ENCODE measurements around the gene KCNH8. TPM values are rescaled to one million over a fixed set of nuclear protein-coding genes. Genes with fewer than 3 reads are reported as not detected.
A peak's percentile ranks its signal among the peaks of the same experiment; 100 is the strongest.

KCNH8 gene
- total RNA-seq, 1 experiment from 2014 or later = 0.26 TPM

GRCh38 chr3:19155375-19155774 is 7.1 kb downstream of the KCNH8 start:
- peak; percentile 6 for DNase-seq (ENCODE audit: low read depth, low spot score)
- in situ Hi-C loops (cut with HindIII; ENCODE audit: low pct_unique_long_range_greater_than_20kb, low sequenced_read_pairs) = no loop called here

GRCh38 chr3:19159966-19160635 is 11.8 kb downstream of the KCNH8 start:
- DNase-seq (ENCODE audit: low read depth, low spot score) = no peak
- in situ Hi-C loops (cut with HindIII; ENCODE audit: low pct_unique_long_range_greater_than_20kb, low sequenced_read_pairs) = no loop called here

- in situ Hi-C loops (cut with HindIII; ENCODE audit: low pct_unique_long_range_greater_than_20kb, low sequenced_read_pairs) = no loop called here
- DNase-seq (ENCODE audit: low read depth, low spot score) = peak; percentile 15
Observed at GRCh38 chr3:19165654-19166053, 17.3 kb downstream of the KCNH8 start.

GRCh38 chr3:19171794-19172193 is 23.5 kb downstream of the KCNH8 start:
- in situ Hi-C loops (cut with HindIII; ENCODE audit: low pct_unique_long_range_greater_than_20kb, low sequenced_read_pairs) = no loop called here
- no peak for DNase-seq (ENCODE audit: low read depth, low spot score)

- DNase-seq (ENCODE audit: low read depth, low spot score) = no peak
- in situ Hi-C loops (cut with HindIII; ENCODE audit: low pct_unique_long_range_greater_than_20kb, low sequenced_read_pairs) = no loop called here
Observed at GRCh38 chr3:19173945-19174344, 25.6 kb downstream of the KCNH8 start.

GRCh38 chr3:19183584-19183983 is 35.3 kb downstream of the KCNH8 start:
- DNase-seq (ENCODE audit: low read depth, low spot score) = no peak
- in situ Hi-C loops (cut with HindIII; ENCODE audit: low pct_unique_long_range_greater_than_20kb, low sequenced_read_pairs) = no loop called here

- in situ Hi-C loops (cut with HindIII; ENCODE audit: low pct_unique_long_range_greater_than_20kb, low sequenced_read_pairs) = no loop called here
- DNase-seq (ENCODE audit: low read depth, low spot score) = no peak
Observed at GRCh38 chr3:19190126-19190525, 41.8 kb downstream of the KCNH8 start.

GRCh38 chr3:19190602-19191001 is 42.3 kb downstream of the KCNH8 start:
- in situ Hi-C loops (cut with HindIII; ENCODE audit: low pct_unique_long_range_greater_than_20kb, low sequenced_read_pairs) = no loop called here
- no peak for DNase-seq (ENCODE audit: low read depth, low spot score)

GRCh38 chr3:19199131-19199530 is 50.8 kb downstream of the KCNH8 start:
- peak; percentile 50 for DNase-seq (ENCODE audit: low read depth, low spot score)
- in situ Hi-C loops (cut with HindIII; ENCODE audit: low pct_unique_long_range_greater_than_20kb, low sequenced_read_pairs) = no loop called here

- DNase-seq (ENCODE audit: low read depth, low spot score) = peak; percentile 96
- in situ Hi-C loops (cut with HindIII; ENCODE audit: low pct_unique_long_range_greater_than_20kb, low sequenced_read_pairs) = no loop called here
Observed at GRCh38 chr3:19202303-19202702, 54.0 kb downstream of the KCNH8 start.

- in situ Hi-C loops (cut with HindIII; ENCODE audit: low pct_unique_long_range_greater_than_20kb, low sequenced_read_pairs) = no loop called here
- DNase-seq (ENCODE audit: low read depth, low spot score) = no peak
Observed at GRCh38 chr3:19202754-19203153, 54.4 kb downstream of the KCNH8 start.

- no peak for DNase-seq (ENCODE audit: low read depth, low spot score)
- in situ Hi-C loops (cut with HindIII; ENCODE audit: low pct_unique_long_range_greater_than_20kb, low sequenced_read_pairs) = no loop called here
Observed at GRCh38 chr3:19206540-19206939, 58.2 kb downstream of the KCNH8 start.

- DNase-seq (ENCODE audit: low read depth, low spot score) = peak; percentile 78
- in situ Hi-C loops (cut with HindIII; ENCODE audit: low pct_unique_long_range_greater_than_20kb, low sequenced_read_pairs) = no loop called here
Observed at GRCh38 chr3:19213603-19214220, 65.4 kb downstream of the KCNH8 start.

- DNase-seq (ENCODE audit: low read depth, low spot score) = no peak
- in situ Hi-C loops (cut with HindIII; ENCODE audit: low pct_unique_long_range_greater_than_20kb, low sequenced_read_pairs) = no loop called here
Observed at GRCh38 chr3:19215427-19215826, 67.1 kb downstream of the KCNH8 start.

- in situ Hi-C loops (cut with HindIII; ENCODE audit: low pct_unique_long_range_greater_than_20kb, low sequenced_read_pairs) = no loop called here
- DNase-seq (ENCODE audit: low read depth, low spot score) = no peak
Observed at GRCh38 chr3:19216669-19217337, 68.5 kb downstream of the KCNH8 start.

- DNase-seq (ENCODE audit: low read depth, low spot score) = no peak
- in situ Hi-C loops (cut with HindIII; ENCODE audit: low pct_unique_long_range_greater_than_20kb, low sequenced_read_pairs) = no loop called here
Observed at GRCh38 chr3:19220311-19220710, 72.0 kb downstream of the KCNH8 start.

GRCh38 chr3:19221081-19221480 is 72.8 kb downstream of the KCNH8 start:
- in situ Hi-C loops (cut with HindIII; ENCODE audit: low pct_unique_long_range_greater_than_20kb, low sequenced_read_pairs) = no loop called here
- DNase-seq (ENCODE audit: low read depth, low spot score) = no peak

- in situ Hi-C loops (cut with HindIII; ENCODE audit: low pct_unique_long_range_greater_than_20kb, low sequenced_read_pairs) = no loop called here
- DNase-seq (ENCODE audit: low read depth, low spot score) = no peak
Observed at GRCh38 chr3:19226479-19226878, 78.2 kb downstream of the KCNH8 start.

GRCh38 chr3:19228167-19228566 is 79.9 kb downstream of the KCNH8 start:
- in situ Hi-C loops (cut with HindIII; ENCODE audit: low pct_unique_long_range_greater_than_20kb, low sequenced_read_pairs) = no loop called here
- DNase-seq (ENCODE audit: low read depth, low spot score) = no peak
